Right lobe of liver (tissue), 6 donors: Measurements from ENCODE around the gene RNF217. TPM values are rescaled to one million over a fixed set of nuclear protein-coding genes. Genes with fewer than 3 reads are reported as not detected.

ENCODE experiments used
- ATAC-seq, 4 donors: fragments of 200-7000 bp; cut with Tn5 transposase; one replicate each; pipeline ENCODE4 v1.9.1; 2020; ENCODE audit warnings: mild to moderate bottlenecking in 4 of 4, moderate library complexity in 4 of 4
- DNase-seq, 3 donors: peaks; one replicate each; pipeline ENCODE4 v3.0.0-alpha.2; 2020
- H3K27ac ChIP-seq, 3 donors: fragments of 200-600 bp; one replicate each; pipeline ENCODE4 v1.8.0; 2022
- H3K27me3 ChIP-seq, 2 donors: fragments of 200-600 bp; one replicate each; pipeline ENCODE4 v1.8.0; 2022
- H3K36me3 ChIP-seq, 4 donors: fragments of 200-600 bp; sonication (generic) in 1 of 4; one replicate each; pipeline versions ENCODE4 v1.5.1 to v1.8.0; 2017 to 2022; ENCODE audit warnings: control low read depth in 1 of 4
- H3K4me1 ChIP-seq, 4 donors: fragments of 200-600 bp; sonication (generic) in 1 of 4; one replicate each; pipeline versions ENCODE4 v1.5.1 to v1.8.0; 2017 to 2022; ENCODE audit warnings: control low read depth in 1 of 4
- H3K4me3 ChIP-seq, 3 donors: fragments of 200-600 bp; one replicate each; pipeline ENCODE4 v1.8.0; 2022
- H3K9me3 ChIP-seq, 4 donors: fragments of 200-600 bp; sonication (generic) in 1 of 4; one replicate each; pipeline versions ENCODE4 v1.5.1 to v1.8.0; 2017 to 2022; ENCODE audit warnings: control low read depth in 1 of 4
- POLR2A ChIP-seq: fragments of 450-650 bp; IDR thresholded peaks from one replicate; pipeline ENCODE4 v1.6.1; 2017; ENCODE audit warnings: antibody characterized with exemption, mild to moderate bottlenecking
- WGBS: methylation state at CpG from one replicate; pipeline ENCODE4 v1.1.6; 2018; ENCODE audit warnings: low coverage, low lambda C conversion rate; ENCODE audit not compliant: insufficient coverage; ENCODE audit errors: missing lambda C conversion rate; 5-methylcytosine and 5-hydroxymethylcytosine counted together
- intact Hi-C, 2 donors: fragments of 100-400 bp; cut with DNase I; formaldehyde crosslinking; loops; one replicate each; pipeline versions ENCODE4 v1.11.2 to v1.14.1; 2022
- total RNA-seq, 6 experiments: library from RNA; depleted of rRNA in 2 of 6; stranded (reverse); fragments of >200 nt in 2 of 6; fragmentation: NEBNext Ultra II Directional in 3 of 6; extraction: Animal tissue kit (Norgen Biotek cat#: 25700) in 3 of 6; gene quantifications; one replicate each; pipeline versions ENCODE4 v1.1.0 to v1.2.4, GENCODE V29; 2016 to 2023
- TF ChIP-seq, protein P1 (sequence below), 4 donors: fragments of 200-600 bp in 3 of 4; fragments of 450-650 bp in 1 of 4; IDR thresholded peaks; one replicate each; pipeline versions ENCODE4 v1.5.1 to v1.8.0; 2016 to 2022; ENCODE audit warnings: antibody characterized with exemption in 4 of 4, mild to moderate bottlenecking in 2 of 4
- donor health status: DM: no; HTN: yes; CAD: no.
- donor health status: DM: no; HTN: no; CAD: no.
- donor health status: DM: no; HTN: no; CAD: no.
- donor health status: DM: no; HTN: yes; CAD: no.
- donor health status: DM: no; HTN: yes; CAD: no.

Gene RNF217
- total RNA-seq, 6 experiments from 2014 or later: 9.8 to 20.7 (median 14.3) TPM

DNA sequence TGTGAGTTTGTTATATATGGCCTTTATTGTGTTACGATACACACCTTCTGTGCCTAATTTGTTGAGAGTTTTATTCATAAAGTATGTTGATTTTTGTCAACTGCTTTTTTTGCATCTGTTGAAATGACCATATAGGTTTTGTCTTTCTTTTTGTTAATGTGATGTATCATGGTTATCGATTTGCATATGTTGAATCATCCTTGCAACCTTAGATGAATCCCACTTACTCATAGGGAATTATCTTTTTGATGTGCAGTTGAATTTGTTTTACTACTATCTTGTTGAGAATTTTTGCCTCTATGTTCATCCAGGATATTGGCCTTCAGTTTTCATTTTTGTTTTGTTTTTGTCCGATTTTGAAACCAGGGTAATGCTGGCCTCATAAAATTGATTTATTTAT is 145.7 kb downstream of the RNF217 start:
- Histone ChIP-seq H3K27ac (no peak overlapping the region), H3K4me1 (no peaks in the 10 kb centered on the region), H3K9me3 (peaks cover 0 to 4% (median 0%) of the 10 kb centered on the region in 4 donors), H3K27me3 (no peaks in the 10 kb centered on the region), H3K36me3 (no peaks in the 10 kb centered on the region), H3K4me3 (no peak overlapping the region)
- DNase-seq: no peak
- 84% methylated on average over 3 of the region's 3 CpGs for WGBS
- intact Hi-C loops: no loop called here
- no peak for ATAC-seq
- TF ChIP-seq, protein P1, sequence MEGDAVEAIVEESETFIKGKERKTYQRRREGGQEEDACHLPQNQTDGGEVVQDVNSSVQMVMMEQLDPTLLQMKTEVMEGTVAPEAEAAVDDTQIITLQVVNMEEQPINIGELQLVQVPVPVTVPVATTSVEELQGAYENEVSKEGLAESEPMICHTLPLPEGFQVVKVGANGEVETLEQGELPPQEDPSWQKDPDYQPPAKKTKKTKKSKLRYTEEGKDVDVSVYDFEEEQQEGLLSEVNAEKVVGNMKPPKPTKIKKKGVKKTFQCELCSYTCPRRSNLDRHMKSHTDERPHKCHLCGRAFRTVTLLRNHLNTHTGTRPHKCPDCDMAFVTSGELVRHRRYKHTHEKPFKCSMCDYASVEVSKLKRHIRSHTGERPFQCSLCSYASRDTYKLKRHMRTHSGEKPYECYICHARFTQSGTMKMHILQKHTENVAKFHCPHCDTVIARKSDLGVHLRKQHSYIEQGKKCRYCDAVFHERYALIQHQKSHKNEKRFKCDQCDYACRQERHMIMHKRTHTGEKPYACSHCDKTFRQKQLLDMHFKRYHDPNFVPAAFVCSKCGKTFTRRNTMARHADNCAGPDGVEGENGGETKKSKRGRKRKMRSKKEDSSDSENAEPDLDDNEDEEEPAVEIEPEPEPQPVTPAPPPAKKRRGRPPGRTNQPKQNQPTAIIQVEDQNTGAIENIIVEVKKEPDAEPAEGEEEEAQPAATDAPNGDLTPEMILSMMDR (IDR thresholded peaks at IDR 0.05): no peak
- no peak for TF ChIP-seq POLR2A

DNA sequence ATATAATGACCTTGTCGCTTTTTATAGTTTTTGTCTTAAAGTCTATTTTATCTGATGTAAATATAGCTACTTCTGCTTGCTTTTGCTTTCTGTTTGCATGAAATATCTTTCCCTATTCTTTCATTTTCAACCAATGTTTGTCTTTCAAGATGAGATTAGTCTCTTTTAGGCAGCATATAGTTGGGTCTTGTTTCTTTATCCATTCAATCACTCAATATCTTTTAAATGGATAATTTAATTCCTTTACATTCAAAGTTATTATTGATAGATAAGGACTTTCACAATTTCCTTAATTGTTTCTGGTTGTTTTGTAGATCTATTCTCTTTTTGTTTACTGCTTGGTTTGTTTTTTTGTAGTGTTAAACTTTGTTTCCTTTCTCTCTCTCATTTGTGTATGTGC is 147.8 kb downstream of the RNF217 start:
- Histone ChIP-seq H3K27me3 (no peaks in the 10 kb centered on the region), H3K27ac (no peak overlapping the region), H3K4me1 (no peaks in the 10 kb centered on the region), H3K36me3 (no peaks in the 10 kb centered on the region), H3K9me3 (peaks cover 0 to 4% (median 0%) of the 10 kb centered on the region in 4 donors), H3K4me3 (no peak overlapping the region)
- ATAC-seq (no peak), DNase-seq (no peak)
- TF ChIP-seq POLR2A: no peak
- TF ChIP-seq, protein P1 (IDR thresholded peaks at IDR 0.05): no peak
- intact Hi-C loops: loop anchor here in 1 of 2 donors (5.0 kb wide), 1 partner anchor 238 kb away; no protein-coding TSS in a partner anchor
- 92% methylated on average over 1 of the region's 1 CpG for WGBS

DNA sequence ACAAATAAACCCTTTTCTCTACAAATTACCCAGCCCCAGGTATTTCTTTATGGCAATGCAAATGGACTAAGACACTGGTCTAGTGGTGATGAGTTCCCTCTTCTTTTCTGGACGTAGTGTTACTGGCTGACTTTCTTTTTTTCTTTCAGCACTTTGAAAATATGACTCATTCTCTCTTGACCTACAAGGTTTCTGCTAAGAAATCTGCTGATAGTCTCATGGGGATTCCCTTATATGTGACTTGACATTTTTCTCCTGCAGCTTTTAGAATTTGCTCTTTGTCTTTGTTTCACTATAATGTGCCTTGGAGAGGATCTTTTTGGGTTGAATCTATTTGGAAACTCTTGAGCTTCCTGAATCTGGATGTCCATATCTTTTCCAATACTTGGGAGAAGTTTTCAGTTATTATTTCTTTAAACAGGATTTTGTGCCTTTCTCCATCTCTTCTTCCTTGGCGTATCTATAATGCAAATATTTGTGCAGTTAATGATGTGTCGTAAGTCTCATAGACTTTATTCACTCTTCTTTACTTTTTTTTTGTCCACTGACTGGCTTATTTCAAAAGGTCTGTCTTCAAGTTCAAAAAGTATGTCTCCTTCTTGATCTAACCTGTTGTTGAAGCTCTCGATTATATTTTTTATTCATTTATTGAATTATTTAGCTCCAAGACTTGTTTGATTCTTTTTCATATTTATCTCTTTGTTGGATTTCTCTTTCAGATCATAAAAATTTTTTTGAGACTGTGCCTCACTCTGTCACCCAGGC is 149.2 kb downstream of the RNF217 start:
- ATAC-seq (no peak), DNase-seq (no peak)
- Histone ChIP-seq H3K27me3 (no peaks in the 10 kb centered on the region), H3K9me3 (peaks cover 0 to 4% (median 0%) of the 10 kb centered on the region in 4 donors), H3K36me3 (no peaks in the 10 kb centered on the region), H3K4me1 (no peaks in the 10 kb centered on the region), H3K27ac (no peak overlapping the region), H3K4me3 (no peak overlapping the region)
- 68% methylated on average over 3 of the region's 4 CpGs for WGBS
- intact Hi-C loops: loop anchor here in 1 of 2 donors (5.0 kb wide), 1 partner anchor 239 kb away; no protein-coding TSS in a partner anchor
- no peak for TF ChIP-seq POLR2A
- TF ChIP-seq, protein P1 (IDR thresholded peaks at IDR 0.05): no peak

DNA sequence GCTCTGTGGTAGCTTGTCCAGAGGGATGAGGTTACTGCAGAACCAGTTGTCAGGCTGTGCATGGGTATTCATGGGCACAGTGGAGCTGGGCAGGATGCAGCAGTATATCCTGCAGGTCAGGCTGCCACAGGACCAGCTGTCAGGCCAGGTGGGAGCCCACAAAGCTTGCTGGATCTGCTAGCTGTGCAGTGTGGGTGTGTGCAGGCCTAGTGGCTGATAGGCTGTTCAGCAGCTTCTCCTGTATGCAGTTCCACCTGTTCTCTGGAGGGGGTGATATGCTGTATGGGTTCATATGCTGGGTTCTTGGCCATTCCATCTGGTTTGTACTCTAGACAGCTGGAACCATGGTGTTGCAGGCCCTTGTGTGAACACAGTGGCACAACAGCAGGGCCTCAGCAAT is 150.7 kb downstream of the RNF217 start:
- intact Hi-C loops: loop anchor here in 1 of 2 donors (5.0 kb wide), 1 partner anchor 241 kb away; no protein-coding TSS in a partner anchor
- Histone ChIP-seq H3K4me3 (no peak overlapping the region), H3K9me3 (peaks cover 0 to 4% (median 0%) of the 10 kb centered on the region in 4 donors), H3K4me1 (no peaks in the 10 kb centered on the region), H3K27ac (no peak overlapping the region), H3K36me3 (no peaks in the 10 kb centered on the region), H3K27me3 (no peaks in the 10 kb centered on the region)
- TF ChIP-seq, protein P1 (IDR thresholded peaks at IDR 0.05): no peak
- DNase-seq (no peak), ATAC-seq (peak in 1 of 4 donors; percentile 29)
